HEK293T (cell line): ENCODE results near the gene TASOR.
"Not testable (repeated sequence)": the region's sequence is repeated elsewhere in the genome, so short reads cannot be mapped to it uniquely, and the experiment has no call there.

Source experiments
- CTCF ChIA-PET: fragments of 350-600 bp; formaldehyde crosslinking; extraction: SDS; loops from one replicate; lab custom pipeline; 2021; ENCODE audit warnings: antibody characterized with exemption, inconsistent platforms; lab: Yijun Ruan, JAX
- POLR2A ChIA-PET: fragments of 350-600 bp; formaldehyde crosslinking; extraction: SDS; loops from one replicate; lab custom pipeline; 2020; ENCODE audit warnings: antibody characterized with exemption, inconsistent platforms; lab: Yijun Ruan, JAX
- DNase-seq: peaks from one replicate; pipeline ENCODE4 v3.0.0; 2012; ENCODE audit warnings: mixed read lengths; ENCODE audit errors: extremely low spot score
- ARNT ChIP-seq: fragments of 450-650 bp; IDR thresholded peaks from 2 replicates; pipeline ENCODE4 v1.6.1; 2017; ENCODE audit warnings: mild to moderate bottlenecking
- BHLHE40 ChIP-seq: fragments of 450-650 bp; IDR thresholded peaks from 2 replicates; pipeline ENCODE4 v1.6.1; 2016; ENCODE audit warnings: mild to moderate bottlenecking, moderate library complexity, borderline replicate concordance
- CTBP1 ChIP-seq: fragments of 450-650 bp; IDR thresholded peaks from 2 replicates; pipeline ENCODE4 v1.6.1; 2016; ENCODE audit warnings: borderline replicate concordance
- ELF4 ChIP-seq: fragments of 450-650 bp; IDR thresholded peaks from 2 replicates; pipeline ENCODE4 v1.6.1; 2017; ENCODE audit warnings: antibody characterized with exemption
- FOXA1 ChIP-seq: fragments of 450-650 bp; IDR thresholded peaks from 2 replicates; pipeline ENCODE4 v1.6.1; 2016; ENCODE audit warnings: mild to moderate bottlenecking
- FOXK2 ChIP-seq: fragments of 450-650 bp; IDR thresholded peaks from 2 replicates; pipeline ENCODE4 v1.6.1; 2016; ENCODE audit warnings: mild to moderate bottlenecking
- FOXM1 ChIP-seq: fragments of 450-650 bp; IDR thresholded peaks from 2 replicates; pipeline ENCODE4 v1.6.1; 2017; ENCODE audit warnings: mild to moderate bottlenecking, borderline replicate concordance
- HDGF ChIP-seq: fragments of 450-650 bp; IDR thresholded peaks from 2 replicates; pipeline ENCODE4 v1.6.1; 2017; ENCODE audit warnings: antibody characterized with exemption, borderline replicate concordance
- L3MBTL2 ChIP-seq: fragments of 450-650 bp; conservative IDR thresholded peaks from 2 replicates; pipeline ENCODE4 v1.6.1; 2016; ENCODE audit warnings: mild to moderate bottlenecking
- LEF1 ChIP-seq: fragments of 450-650 bp; IDR thresholded peaks from 2 replicates; pipeline ENCODE4 v1.6.1; 2017; ENCODE audit warnings: mild to moderate bottlenecking, borderline replicate concordance
- NFRKB ChIP-seq: fragments of 450-650 bp; IDR thresholded peaks from 2 replicates; pipeline ENCODE4 v1.6.1; 2016; ENCODE audit warnings: mild to moderate bottlenecking, moderate library complexity
- PKNOX1 ChIP-seq: fragments of 450-650 bp; IDR thresholded peaks from 2 replicates; pipeline ENCODE4 v1.6.1; 2016
- SP1 ChIP-seq: fragments of 450-650 bp; IDR thresholded peaks from 2 replicates; pipeline ENCODE4 v1.6.1; 2017
- SUZ12 ChIP-seq: fragments of 450-650 bp; IDR thresholded peaks from 2 replicates; pipeline ENCODE4 v1.6.1; 2016; ENCODE audit warnings: mild to moderate bottlenecking
- TARDBP ChIP-seq: fragments of 450-650 bp; IDR thresholded peaks from 2 replicates; pipeline ENCODE4 v1.6.1; 2016
- ZNF384 ChIP-seq: fragments of 450-650 bp; IDR thresholded peaks from 2 replicates; pipeline ENCODE4 v1.6.1; 2016

TASOR gene

GRCh38 chr3:56694867-56695683 is 12.0 kb upstream of the TASOR start:
- POLR2A ChIA-PET, result interaction anchor here (0.7 kb wide), 1 partner anchor 12 kb away, joined by 3 read pairs; the partner anchor contains the start of gene TASOR

GRCh38 chr3:56693750-56694149 is 10.7 kb upstream of the TASOR start:
- no peak for DNase-seq
- ChIA-PET POLR2A (no interaction called here), CTCF (interaction anchor here (0.6 to 1.1 kb wide), 2 partner anchors 301 to 996 kb away, joined by 3 to 4 read pairs; no protein-coding TSS in a partner anchor)
- no peak for TF ChIP-seq BHLHE40
- no peak for TF ChIP-seq PKNOX1
- TF ChIP-seq L3MBTL2, result no peak
- TF ChIP-seq ELF4, result no peak
- no peak for TF ChIP-seq SUZ12
- no peak for TF ChIP-seq FOXK2
- TF ChIP-seq LEF1, result no peak
- TF ChIP-seq SP1, result no peak
- no peak for TF ChIP-seq FOXM1
- TF ChIP-seq CTBP1, result no peak
- no peak for TF ChIP-seq NFRKB
- no peak for TF ChIP-seq TARDBP
- TF ChIP-seq ARNT, result no peak
- no peak for TF ChIP-seq ZNF384
- TF ChIP-seq FOXA1, result no peak
- TF ChIP-seq HDGF, result no peak

More at GRCh38 chr3:56694867-56695683, 12.0 kb upstream of the TASOR start:
- CTCF ChIA-PET, result interaction anchor here (1.1 kb wide), 1 partner anchor 300 kb away, joined by 3 read pairs; no protein-coding TSS in a partner anchor
- TF ChIP-seq BHLHE40, result no peak
- TF ChIP-seq NFRKB, result no peak
- no peak for TF ChIP-seq TARDBP
- DNase-seq, result no peak

GRCh38 chr3:56692520-56693433 is 9.7 kb upstream of the TASOR start:
- DNase-seq, POLR2A ChIA-PET: not testable (repeated sequence)
- CTCF ChIA-PET, result interaction anchor here (0.6 kb wide), 1 partner anchor 997 kb away, joined by 4 read pairs; no protein-coding TSS in a partner anchor

- DNase-seq, CTCF ChIA-PET, POLR2A ChIA-PET: not testable (repeated sequence)
Observed at GRCh38 chr3:56692001-56692365, 8.9 kb upstream of the TASOR start.

GRCh38 chr3:56691165-56692000 is 8.3 kb upstream of the TASOR start:
- ChIA-PET POLR2A (no interaction called here), CTCF (no interaction called here)
- no peak for DNase-seq
- TF ChIP-seq ELF4 (no peak), L3MBTL2 (no peak), SUZ12 (no peak), FOXM1 (no peak), LEF1 (no peak), SP1 (no peak)

- TF ChIP-seq CTBP1 (no peak), NFRKB (no peak), SP1 (no peak), BHLHE40 (no peak), HDGF (no peak), FOXA1 (no peak)
- CTCF ChIA-PET, result interaction anchor here (0.7 kb wide), 1 partner anchor 294 kb away, joined by 4 read pairs; no protein-coding TSS in a partner anchor
- POLR2A ChIA-PET, result no interaction called here
- no peak for DNase-seq
Observed at GRCh38 chr3:56689303-56689702, 6.2 kb upstream of the TASOR start.

GRCh38 chr3:56688191-56688590 is 5.1 kb upstream of the TASOR start:
- no peak for DNase-seq
- no peak for TF ChIP-seq CTBP1
- TF ChIP-seq LEF1, result no peak
- TF ChIP-seq SP1, result no peak
- TF ChIP-seq PKNOX1, result no peak
- TF ChIP-seq L3MBTL2, result no peak
- TF ChIP-seq FOXM1, result no peak
- TF ChIP-seq HDGF, result no peak
- TF ChIP-seq TARDBP, result no peak
- TF ChIP-seq FOXK2, result no peak
- no peak for TF ChIP-seq FOXA1
- TF ChIP-seq ZNF384, result no peak
- TF ChIP-seq NFRKB, result no peak
- TF ChIP-seq BHLHE40, result no peak
- no peak for TF ChIP-seq SUZ12
- TF ChIP-seq ELF4, result no peak
- TF ChIP-seq ARNT, result no peak
- CTCF ChIA-PET, result no interaction called here

More at GRCh38 chr3:56688191-56688590, 5.1 kb upstream of the TASOR start:
- POLR2A ChIA-PET, result no interaction called here
